ENCODE measurements around the gene HLA-DMA.

The HLA-DMA gene

DNA sequence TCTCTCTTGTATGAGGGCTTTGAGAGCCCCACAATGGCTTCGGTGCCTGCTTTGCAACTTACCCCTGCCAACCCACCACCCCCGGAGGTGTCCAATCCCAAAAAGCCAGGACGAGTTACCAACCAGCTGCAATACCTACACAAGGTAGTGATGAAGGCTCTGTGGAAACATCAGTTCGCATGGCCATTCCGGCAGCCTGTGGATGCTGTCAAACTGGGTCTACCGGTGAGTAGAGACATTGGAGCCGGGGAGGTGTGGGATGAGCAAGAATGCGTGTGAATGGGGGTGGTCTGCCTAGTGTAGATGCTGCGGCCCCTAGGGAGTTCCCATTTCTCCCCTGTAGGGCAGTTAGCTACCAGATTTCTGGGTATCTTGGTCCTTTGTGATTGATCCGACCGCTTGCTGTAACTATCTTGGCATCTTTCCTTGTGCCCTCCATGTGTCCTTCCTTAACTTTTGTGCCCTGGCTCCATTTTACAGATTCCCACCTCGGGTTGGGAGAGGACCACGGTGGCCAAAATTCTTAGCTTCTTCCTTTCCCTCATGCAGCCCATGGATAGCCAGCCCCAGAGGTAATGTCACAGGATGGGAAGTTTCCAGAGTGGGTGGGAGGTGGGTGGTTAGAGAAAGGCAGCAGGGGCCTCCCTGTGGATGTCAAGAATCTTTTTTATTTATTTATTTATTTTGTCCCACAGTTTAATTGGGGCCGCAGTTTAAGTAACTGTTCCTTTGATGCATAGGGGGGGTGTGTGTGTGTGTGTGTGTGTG, 21.8 kb upstream of the HLA-DMA start:
- peak; percentile 28 for DNase-seq

DNA sequence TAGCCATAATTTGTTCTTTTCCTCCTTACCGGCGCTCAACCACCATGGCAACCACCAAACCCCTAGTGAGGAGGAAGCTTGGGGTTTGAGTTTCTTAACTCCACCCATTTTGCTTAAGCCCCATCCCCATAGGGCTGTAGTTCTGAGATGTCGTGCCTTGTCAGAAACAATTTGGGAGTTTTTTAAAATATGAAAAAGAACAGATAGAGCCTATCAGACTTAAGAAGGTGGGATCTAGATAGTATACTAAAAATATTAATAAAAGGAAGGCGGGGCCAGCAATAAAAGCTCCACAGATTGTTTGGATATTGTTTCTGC, 21.1 kb upstream of the HLA-DMA start:
- peak; percentile 62 for DNase-seq

DNA sequence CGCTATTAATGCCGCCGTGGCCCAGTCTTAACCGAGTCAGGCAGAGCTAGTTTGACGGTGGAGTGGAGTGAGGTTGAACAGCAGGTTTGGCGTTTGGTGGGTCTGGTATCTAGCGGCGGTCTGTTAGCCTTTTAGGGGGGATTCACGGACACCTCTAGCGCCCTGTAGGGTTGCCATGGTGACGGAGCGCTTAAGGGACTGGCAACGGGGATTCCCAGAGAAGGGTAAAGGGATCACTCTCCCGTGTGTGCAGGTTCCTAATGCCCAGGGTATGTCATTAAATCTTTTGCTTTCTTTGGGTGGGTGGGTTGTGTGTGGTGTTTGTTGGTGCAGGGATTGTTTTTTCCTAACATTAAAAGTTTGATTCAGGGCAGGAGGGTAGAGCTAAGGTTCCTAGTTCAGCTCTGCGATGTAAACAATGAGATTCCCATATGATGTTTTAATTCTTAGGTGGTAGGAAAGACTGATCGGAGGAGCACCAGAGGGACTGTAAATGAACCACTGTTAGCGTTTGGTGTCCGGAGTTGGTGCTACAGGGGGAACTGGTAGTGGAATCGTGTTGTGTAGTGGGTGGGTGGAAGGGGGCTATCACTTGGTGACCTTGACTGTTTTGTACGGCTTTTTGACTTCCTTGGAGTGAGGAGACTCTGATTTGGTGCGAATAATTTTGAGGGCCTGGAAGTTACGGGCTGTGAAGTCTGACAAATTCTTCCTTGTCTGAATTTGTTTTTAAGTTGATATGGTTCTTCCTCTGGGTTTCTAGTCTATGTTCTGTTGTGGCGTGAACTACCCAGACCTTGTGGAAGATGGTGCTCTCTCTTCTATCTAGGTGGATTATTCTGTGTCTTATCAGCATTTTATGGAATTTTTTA, 20.5 kb upstream of the HLA-DMA start:
- peak; percentile 77 for DNase-seq

DNA sequence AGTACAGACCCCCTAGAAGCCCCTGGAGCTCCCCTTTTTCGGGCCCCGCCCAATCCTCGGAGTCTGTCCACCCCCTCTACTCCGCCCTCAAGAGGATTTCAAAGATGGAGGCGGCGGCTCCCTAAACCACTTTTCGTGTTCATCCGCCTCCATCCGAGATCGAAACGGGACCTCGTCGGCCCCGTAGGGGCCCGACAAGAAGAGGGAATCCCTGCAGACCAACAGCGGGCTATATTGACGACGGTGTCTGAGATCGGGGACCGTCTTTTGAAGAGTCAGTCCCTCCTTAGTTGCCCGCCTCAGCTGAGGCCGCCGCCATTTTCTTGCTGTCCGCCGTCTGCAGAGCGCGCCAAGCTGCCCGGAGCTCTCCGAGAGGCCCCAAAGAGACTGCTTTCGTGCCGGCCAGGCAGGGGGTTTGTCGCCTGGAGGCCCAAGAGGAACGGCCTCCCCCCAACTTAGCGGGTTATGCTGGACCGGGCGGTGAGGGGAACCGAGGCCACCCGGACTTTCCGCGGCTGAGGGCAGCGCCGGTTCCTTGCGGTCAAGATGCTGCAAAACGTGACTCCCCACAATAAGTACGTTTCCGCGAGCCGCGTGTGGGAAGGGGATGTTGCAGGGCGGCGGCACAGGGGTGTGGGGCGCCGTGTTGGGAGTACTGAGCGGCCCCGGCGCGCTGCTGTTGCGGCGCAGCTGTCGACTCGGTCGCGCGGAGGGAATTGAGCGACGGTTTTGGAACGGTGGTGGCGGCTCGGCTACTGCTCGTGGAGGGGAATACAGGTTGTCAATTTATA, 19.7 kb upstream of the HLA-DMA start:
- peak; percentile 77 for DNase-seq

DNA sequence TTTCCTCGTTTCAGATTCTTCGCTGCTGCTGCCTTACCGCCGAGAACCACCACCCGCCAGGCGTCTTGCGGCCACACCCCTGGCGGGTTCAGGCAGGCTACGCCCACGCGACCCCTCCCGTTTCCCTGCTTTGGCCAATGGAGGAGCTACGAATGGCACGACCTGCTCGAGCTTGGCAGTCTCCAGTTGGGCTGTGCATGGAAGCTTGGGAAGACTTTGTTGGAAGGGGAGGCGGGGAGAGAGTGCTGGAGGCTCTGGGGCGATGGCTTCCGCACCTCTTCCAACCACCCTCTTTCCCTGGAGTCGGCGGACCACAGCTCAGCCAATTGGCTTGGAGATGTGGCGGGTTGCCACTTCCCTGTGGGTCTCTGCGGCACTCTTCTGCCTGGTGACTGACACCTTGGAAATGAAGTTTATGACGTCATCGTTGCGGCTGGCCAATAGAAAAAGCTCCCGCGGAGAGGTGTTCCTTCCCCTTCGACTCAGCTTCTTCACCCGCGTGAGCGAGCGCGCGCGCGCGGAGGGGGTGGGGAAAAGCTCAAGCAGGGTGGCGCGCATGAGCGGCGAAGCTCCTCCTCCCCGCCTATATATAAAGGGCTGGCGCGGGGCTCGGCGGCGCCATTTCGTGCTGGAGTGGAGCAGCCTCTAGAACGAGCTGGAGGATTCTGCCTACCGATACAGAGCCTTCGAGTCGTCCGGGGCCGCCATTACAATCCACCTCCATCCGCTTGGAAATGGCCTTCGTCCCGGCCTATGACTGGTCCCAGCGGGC, 18.9 kb upstream of the HLA-DMA start:
- peak; percentile 100 for DNase-seq

DNA sequence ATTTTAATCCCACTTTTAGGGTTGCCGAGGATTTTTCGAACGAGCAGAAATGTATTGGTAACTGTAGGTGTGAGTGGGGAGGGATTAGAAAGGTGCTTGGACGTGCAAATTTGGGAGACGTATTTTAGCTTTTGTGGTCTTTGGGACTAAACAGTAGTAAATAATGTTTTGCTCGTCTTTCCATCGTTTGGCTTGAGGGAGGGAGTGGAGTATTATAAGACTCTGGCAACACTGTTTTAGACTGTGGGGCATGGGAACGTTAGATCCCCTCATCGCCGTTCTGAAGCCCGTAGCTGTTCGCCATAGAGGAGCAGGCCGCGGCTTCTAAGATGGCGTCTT, 18.3 kb upstream of the HLA-DMA start:
- DNase-seq, result no peak

DNA sequence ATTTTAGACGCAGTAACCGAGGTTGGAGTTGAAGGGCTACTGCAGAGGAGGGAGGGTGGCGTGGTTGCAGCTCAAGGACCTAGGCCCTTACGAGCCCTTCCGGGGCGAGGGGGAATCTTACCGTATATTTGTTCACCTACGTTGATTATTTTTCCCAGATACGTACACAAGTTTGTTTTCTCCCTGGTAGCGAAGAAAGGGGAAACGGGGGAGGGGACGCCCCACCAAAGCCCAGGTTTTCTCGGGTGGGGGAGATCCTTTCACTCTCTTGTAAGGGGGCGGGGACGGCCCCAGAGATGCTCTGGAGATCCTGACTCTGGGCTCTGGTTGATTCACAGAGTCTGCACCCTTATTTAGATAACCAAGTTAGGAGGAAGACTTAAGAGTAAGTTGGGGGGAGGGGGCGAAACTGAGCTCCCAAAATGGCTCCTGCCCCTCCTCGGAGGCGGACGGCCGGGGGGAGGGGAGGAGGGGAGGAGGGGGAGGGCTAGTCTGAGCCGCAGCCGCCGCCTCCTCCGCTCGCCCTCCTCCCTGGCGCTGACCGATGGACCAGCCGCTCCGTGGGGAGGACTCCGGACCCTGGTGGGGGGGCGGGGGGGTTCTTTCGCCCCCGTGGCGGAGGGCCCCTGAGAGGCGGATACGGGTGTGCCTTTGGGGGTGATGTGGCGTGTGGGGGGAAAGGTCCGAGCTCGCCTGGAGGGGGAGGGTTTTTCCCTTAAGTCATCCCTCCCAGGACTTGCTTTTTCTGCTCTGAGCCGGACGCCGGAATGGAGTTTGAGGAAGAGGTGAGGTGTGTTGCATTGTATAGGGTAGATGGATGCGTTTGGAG, 17.7 kb upstream of the HLA-DMA start:
- peak; percentile 92 for DNase-seq

DNA sequence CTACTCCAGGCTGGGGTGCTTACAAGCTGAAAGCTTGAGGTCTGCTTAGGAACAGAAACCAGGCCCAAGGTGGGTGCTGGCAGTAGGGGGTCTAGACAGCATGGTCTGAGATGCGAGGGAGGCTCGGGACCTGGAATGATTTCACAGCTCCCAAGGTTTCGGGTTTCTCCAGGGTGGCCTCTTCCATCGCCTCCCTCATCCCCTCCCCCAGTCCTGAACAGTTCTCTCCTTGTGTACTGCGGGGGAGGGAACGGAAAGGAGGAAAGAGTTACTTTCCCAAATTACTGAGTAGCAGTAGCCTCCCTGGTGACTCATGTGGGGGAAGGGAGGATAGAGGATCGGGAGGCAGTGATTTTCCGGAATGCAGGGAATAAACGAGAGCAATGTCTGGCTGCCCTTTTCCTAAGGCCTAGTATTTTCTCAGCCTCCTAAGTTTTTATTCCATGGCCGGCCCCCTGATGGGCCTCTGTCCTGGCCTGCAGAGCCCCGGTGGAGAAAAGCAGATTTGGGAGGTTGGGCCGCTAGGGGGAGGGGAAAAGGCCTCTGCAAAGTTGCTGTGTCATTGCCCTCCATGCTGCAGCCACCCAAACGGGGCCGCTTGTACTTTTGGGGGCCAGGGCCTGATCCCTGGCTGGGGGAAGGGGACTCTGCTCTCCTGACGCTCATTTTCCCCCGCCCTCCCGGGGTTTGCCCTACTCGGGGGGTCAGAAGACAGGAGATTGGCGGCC, 17.0 kb upstream of the HLA-DMA start:
- DNase-seq, result peak; percentile 91

DNA sequence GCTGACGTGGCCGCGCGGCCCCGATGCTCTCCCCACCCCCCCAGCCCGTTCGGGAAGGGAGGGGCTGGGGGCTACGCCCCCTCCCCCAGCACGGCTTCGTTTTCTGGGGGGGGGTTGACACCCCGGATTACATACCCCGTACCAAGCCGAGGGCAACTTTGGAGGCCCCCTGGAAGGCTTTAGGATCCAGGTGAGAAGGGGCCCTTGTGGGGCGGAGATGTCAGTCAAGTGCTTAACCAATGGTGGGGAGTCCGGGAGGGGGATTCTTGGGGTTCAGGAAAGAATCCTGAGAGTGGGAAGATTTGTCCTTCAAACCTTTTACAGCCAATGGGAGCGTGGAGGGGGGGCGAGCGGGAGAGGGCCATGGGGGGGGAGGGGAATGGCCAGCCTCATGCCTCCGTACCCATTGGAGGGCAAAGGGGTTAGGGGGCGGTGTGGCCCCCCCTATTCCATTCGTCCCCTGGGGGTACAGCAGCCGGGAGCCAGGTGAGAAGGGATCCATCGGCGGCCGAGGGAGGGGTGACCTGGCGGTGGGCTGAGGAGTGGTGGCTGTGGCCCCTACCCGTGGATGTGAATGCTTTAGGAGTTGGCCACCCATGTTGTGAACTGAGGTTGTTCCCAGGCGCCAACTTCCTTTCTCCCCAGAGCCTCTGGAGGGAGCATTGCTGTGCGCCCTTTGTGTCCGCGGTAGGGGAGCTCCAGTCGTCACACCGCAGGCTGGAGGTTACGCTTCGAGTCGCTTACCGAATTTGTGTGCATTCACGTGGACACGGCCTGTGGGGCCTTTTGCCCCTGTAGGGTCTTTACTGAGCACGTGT, 16.2 kb upstream of the HLA-DMA start:
- peak; percentile 89 for DNase-seq

DNA sequence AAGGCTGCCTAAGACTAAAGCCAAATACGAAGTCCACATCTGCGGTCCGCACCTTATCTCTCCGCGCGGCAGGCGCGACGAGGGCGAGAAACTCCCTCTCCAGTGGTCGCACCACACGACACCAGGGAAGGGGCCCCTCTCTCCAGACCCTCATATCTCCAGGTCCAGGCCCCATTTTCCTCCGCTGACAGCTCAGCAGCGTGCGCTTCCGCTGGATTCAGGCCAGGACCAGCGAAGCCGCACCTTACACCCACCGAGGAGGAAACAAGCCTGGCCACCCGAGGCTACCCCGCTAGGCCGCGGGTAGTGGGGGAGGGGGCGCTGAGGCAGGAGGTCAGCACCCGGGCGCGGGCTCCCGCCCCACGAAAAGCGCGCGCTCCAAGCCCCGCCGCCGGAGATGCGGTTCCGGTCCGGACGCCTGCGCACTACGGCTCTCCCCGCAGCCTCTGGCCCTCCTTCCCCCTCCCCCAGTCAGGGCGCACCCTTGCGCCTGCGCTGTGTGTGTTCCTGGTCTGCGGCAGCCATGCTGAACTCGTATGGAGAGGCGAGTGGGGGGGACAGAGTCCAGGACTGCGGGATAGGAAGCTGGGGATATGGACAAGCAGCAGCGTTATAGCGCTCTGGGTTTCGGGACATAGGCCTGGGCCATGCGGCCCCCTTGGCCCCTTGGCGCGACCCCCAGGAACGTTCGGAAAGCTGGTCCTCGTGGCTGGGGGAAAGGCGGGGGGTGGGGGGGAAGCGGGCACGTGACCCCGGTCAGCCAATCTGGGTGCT, 15.4 kb upstream of the HLA-DMA start, which contains the start of gene BRD2:
BRD2 (plus strand) TSS at position 502 of the 774 bp plus-strand sequence. CDS start 4,305 bp downstream, outside the sequence.
- DNase-seq, result peak; percentile 98

DNA sequence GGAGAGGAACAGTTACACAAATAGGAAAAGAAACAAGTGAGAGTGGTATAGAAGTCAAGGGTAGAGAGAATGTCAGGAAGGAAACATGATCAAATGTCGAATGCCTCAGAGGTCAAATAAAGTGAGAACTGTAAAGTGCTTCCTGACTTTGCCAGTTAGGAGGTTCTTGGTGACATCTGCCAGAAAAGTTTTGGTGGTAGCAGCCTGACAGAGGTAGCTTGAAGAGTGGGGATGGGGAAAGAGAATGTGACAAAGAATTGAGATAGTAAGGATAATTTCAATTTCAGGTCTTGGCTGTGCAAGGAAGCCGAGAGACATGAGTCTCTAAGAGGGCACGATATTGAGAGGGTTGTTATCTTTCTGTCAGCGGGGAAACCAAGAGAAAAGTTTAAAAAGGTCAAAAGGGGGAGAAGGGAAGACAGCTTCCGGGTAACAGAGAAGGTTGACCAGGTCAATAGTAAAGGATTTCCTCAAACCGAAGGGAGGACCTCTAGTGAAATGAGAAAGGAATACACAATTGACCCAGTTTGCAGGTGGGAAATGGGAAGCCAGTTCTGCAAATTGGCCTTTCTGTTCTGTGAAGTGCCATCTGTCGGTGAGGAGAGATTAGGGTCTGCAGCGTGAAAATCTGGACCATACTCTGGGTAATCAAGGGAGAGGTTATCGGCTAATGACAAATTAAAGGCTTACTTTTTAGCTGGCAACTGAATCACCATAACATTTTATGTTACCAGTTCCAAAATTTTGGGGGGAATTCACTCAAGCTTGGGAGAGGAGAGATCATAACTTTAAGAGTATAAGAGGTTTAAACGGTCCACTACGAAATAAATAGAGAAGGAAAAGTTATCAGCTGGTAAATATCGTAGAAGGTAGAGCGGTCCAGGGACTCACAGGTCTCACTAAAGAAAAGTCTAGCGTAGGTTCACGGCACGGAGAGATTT, 14.5 kb upstream of the HLA-DMA start:
- peak; percentile 80 for DNase-seq

DNA sequence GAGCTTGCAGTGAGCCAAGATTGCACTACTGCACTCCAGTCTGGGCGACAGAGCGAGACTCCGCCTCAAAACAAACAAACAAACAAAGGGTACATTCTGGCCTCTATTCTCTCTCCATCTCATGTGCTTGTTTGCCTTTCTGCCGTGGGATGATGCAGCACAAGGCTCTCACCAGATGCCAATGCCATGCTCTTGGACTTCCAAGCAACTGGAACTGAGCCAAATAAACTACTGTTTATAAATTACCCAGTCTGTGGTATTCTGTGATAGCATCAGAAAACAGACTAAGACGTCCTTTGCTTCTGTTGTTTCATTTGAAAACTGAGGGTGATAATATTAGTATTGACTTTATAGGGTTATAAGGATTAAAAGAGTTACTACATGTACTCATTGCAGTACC, 11.9 kb upstream of the HLA-DMA start:
- DNase-seq, result peak; percentile 48

DNA sequence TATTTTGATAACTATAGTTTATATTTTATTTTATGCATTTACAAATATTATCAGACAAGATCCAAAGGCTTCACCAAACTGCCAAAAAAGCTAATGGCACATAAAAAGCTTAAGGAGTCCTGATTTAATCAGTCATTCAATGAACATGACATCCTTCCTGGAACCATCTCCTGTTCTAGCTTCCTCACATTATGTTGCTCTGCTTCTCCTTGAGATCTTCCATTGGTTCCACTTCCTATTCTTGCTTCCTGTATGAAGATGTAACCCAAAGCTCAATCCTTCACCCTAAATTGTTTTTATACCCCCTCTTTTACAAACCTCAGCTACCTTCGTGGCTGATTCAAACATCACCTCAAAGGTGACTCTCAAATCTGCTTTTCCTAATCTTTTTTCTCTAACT, 11.0 kb upstream of the HLA-DMA start:
- no peak for DNase-seq

DNA sequence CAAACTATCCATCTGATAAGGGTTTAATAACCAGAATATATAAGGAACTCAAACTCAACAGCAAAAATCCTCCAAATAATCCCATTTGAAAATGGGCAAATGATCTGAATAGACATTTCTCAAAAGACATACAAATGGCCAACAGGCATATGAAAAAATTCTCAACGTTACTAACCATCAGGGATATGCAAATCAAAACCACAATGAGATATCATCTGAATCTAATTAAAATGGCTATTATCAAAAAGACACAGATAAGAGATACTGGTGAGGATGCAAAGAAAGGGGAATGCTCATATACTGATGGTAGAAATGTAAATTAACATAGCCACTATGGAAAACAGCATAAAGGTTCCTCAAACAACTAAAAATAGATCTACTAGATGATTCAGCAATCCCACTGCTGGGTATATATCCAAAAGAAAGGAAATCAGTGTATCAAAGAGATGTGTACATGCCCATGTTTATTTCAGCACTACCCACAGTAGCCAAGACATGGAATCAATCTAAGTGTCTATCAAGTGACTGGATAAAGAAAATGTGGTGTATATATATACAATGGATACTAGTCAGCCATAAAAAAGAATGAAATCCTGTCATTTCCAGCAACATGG, 9.4 kb upstream of the HLA-DMA start:
- DNase-seq, result no peak

DNA sequence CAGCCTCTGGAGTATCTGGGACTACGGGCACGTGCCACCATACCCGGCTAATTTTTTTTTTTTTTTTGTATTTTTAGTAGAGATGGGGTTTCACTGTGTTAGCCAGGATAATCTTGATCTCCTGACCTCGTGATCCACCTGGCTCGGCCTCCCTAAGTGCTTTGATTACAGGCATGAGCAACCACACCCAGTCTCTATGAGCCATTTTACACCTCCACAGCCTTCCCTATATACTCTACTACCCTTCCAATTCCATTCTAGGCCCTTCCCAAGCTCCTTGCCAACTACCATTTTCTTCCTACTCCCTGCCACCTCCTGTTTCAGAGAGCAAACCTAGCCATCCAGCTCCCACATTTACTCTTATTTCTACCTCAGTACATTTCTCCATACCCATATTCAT, 7.7 kb upstream of the HLA-DMA start:
- DNase-seq, result no peak

DNA sequence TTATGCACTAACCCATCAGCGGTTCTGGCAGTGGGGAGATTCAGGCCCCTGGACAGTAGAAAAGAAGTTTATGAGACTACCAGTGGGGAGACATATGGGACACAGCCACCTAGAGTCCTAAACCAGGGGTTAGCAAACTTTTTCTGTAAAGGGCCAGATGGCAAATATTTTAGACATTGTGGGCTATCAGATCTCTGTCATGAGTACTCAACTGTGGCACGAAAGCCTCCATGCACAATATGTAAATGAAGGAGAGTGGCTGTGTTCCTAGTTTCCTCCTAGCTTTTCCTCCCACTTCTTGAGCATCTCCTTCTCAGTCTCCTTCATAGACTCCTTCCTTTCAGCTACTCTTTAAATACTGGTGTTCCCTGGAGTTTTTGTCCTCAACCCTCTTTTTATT, 3.3 kb upstream of the HLA-DMA start:
- DNase-seq, result no peak

DNA sequence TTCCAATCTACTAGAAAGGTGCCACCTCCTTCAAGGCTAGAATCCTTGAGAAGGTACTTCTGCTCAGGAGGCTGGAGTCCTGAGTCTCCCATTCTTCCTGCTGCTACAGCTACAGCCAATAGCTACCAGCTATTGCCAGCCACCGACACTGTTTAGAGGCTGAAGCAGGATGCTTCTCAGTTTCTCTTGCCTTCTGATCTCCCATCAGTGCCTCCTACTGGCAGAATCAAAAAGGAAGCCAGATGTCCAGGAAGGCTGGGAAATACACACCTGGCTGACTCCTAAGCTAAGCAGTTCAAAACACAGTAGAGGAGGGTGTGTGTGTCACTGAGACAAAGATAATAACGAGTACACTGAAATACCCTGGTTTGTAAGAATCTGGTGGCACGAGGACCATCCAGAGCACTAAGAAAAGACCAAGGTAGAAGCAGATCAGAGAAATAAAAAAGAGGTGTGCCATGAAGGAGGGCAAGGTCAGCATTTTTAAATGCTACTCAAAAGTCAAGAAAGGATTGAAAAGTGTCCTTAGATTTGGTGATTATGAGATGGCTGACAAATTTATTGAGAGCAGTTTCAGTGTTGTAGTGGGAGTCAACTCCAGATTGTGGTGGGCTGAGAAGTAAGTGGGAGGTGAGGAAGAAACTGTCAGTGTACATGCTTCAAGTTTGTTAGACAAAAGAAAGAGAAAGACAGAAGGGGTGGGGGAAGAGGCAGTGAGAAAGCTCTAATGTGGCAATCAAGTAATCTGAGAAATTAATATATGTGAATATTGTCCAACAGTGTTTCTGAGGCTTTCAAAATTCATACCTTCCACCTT, 2.3 kb upstream of the HLA-DMA start:
- peak; percentile 68 for DNase-seq
